Measurements from ENCODE around the gene PRKD1. TPM values are rescaled to one million over a fixed set of nuclear protein-coding genes. Genes with fewer than 3 reads are reported as not detected.

PRKD1 gene
- total RNA-seq: 14.9 TPM
- long read RNA-seq, partial matches to known transcripts: 6 of 11 reads
- long read RNA-seq, other reads (novel, unspliced or antisense): 5 of 11 reads

DNA sequence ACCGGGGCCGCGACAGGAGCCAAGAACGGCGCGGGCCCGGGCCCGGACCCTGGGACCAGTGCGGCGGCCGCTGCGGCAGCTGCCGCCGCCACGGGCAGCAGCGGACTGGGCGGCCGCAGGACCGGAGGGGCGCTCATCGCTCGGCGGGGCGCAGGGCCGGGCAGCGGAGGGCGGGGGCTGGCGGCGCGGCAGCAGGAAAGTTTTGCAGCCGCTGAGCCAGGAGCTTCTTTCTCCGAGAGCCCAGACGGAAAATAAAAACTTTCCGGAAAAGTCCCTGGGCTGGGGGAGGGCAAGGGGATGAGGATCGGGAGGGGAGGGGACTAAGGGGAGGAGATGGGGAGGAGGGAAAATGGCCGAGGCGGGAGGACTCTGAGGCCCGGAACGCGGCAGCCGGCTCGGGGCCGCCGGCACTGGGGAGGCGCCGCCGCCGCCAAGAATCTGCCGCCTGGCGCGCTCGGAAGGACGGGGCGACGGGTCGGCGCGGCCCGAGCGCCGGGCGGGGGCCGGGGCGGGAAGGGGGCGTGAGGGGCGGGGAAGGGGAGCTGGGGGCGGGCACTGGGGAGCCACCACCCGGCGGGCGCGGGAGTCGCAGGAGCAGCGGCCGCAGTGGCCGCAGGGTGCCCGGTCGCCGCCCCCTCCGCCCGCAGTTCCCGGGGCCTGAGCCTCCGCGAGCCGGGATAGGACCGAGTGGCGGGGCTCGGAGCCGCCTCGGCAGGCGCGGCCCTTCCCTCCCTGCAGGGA, at the start of gene PRKD1:
Gene PRKD1 (minus strand): TSS at position 472 of the 741 bp plus-strand sequence.
- H3K27ac ChIP-seq: peak within 1 kb of the TSS; percentile 64
- DNase-seq: peak; percentile 69
- no peaks in the 10 kb centered on the region for H3K36me3 ChIP-seq
- H3K27me3 ChIP-seq (ENCODE audit: low read depth): no peaks in the 10 kb centered on the region
- peak; percentile 88 to 93 for ATAC-seq
- intact Hi-C loops (cut with DNase I): no loop called here
- peak within 1 kb of the TSS; percentile 69 for H3K4me3 ChIP-seq
- no peaks in the 10 kb centered on the region for H3K9me3 ChIP-seq
- H3K4me1 ChIP-seq: peaks cover 17% of the 10 kb centered on the region
- TF ChIP-seq, protein P1, sequence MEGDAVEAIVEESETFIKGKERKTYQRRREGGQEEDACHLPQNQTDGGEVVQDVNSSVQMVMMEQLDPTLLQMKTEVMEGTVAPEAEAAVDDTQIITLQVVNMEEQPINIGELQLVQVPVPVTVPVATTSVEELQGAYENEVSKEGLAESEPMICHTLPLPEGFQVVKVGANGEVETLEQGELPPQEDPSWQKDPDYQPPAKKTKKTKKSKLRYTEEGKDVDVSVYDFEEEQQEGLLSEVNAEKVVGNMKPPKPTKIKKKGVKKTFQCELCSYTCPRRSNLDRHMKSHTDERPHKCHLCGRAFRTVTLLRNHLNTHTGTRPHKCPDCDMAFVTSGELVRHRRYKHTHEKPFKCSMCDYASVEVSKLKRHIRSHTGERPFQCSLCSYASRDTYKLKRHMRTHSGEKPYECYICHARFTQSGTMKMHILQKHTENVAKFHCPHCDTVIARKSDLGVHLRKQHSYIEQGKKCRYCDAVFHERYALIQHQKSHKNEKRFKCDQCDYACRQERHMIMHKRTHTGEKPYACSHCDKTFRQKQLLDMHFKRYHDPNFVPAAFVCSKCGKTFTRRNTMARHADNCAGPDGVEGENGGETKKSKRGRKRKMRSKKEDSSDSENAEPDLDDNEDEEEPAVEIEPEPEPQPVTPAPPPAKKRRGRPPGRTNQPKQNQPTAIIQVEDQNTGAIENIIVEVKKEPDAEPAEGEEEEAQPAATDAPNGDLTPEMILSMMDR (IDR thresholded peaks at IDR 0.05): peak; percentile 32

DNA sequence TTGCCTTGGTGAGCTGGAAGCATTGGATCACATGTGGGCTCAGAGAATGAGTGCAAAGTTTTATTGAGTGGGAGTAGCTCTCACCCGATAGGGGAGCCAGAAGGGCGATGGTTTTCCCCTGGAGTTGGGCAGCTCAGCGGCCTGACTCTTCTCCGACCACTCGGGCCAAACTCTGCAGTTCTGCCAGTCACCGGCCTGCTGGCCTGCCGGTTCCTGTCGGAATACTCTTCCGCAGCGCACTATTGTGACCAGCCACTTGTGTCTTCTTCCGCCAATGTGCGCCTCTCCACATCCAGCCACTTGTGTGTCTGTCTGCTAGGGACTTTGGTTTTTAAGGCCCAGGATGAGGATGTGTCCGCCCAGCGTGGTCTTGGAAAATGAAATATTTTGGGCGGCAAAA, 43.5 kb upstream of the PRKD1 start:
- TF ChIP-seq, protein P1 (IDR thresholded peaks at IDR 0.05): no peak
- H3K27ac ChIP-seq: no peak overlapping the region
- H3K27me3 ChIP-seq (ENCODE audit: low read depth): no peaks in the 10 kb centered on the region
- DNase-seq: no peak
- no peak overlapping the region for H3K4me3 ChIP-seq
- H3K4me1 ChIP-seq: no peaks in the 10 kb centered on the region
- H3K9me3 ChIP-seq: no peaks in the 10 kb centered on the region
- intact Hi-C loops (cut with DNase I): no loop called here
- H3K36me3 ChIP-seq: no peaks in the 10 kb centered on the region
- no peak for ATAC-seq

DNA sequence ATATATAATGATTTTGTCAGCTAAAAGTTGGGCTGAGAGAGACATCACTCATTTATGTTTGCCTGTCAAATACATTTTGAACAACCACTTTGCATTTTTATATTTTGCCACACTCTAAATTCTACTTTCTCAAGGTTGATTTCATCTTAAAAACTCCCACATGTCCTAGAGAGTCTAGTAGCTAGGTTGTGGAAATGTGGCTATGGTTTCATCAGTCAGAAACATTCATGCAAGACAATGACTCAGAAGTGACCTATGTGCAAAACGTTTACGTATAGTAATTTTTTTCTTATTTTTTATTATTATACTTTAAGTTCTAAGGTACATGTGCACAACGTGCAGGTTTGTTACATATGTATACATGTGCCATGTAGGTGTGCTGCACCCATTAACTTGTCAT, 27.4 kb upstream of the PRKD1 start:
- ATAC-seq (no peak), DNase-seq (no peak)
- H3K27ac ChIP-seq: no peak overlapping the region
- H3K4me1 ChIP-seq: no peaks in the 10 kb centered on the region
- no peaks in the 10 kb centered on the region for H3K27me3 ChIP-seq (ENCODE audit: low read depth)
- no peaks in the 10 kb centered on the region for H3K36me3 ChIP-seq
- H3K4me3 ChIP-seq: no peak overlapping the region
- intact Hi-C loops (cut with DNase I): no loop called here
- no peaks in the 10 kb centered on the region for H3K9me3 ChIP-seq
- TF ChIP-seq, protein P1 (IDR thresholded peaks at IDR 0.05): no peak

GRCh38 chr14:29953501-29953900, 25.9 kb upstream of the PRKD1 start:
- no peak overlapping the region for H3K27ac ChIP-seq
- no peaks in the 10 kb centered on the region for H3K9me3 ChIP-seq
- DNase-seq: no peak
- TF ChIP-seq, protein P1 (IDR thresholded peaks at IDR 0.05): no peak
- intact Hi-C loops (cut with DNase I): no loop called here
- no peak for ATAC-seq
- no peaks in the 10 kb centered on the region for H3K36me3 ChIP-seq
- no peak overlapping the region for H3K4me3 ChIP-seq
- no peaks in the 10 kb centered on the region for H3K27me3 ChIP-seq (ENCODE audit: low read depth)
- no peaks in the 10 kb centered on the region for H3K4me1 ChIP-seq

GRCh38 chr14:29944091-29944490, 16.4 kb upstream of the PRKD1 start:
- no peak for DNase-seq
- Histone ChIP-seq H3K36me3 (no peaks in the 10 kb centered on the region), H3K4me3 (no peak overlapping the region), H3K27me3 (ENCODE audit: low read depth) (no peaks in the 10 kb centered on the region), H3K9me3 (peaks cover 16% of the 10 kb centered on the region), H3K27ac (no peak overlapping the region), H3K4me1 (no peaks in the 10 kb centered on the region)
- TF ChIP-seq, protein P1 (IDR thresholded peaks at IDR 0.05): no peak
- intact Hi-C loops (cut with DNase I): no loop called here
- no peak for ATAC-seq
